NCI-H82 treated with DMSO at 0.1 percent for 48 hours (cell line): Measurements from ENCODE around the gene PROSER2.

Experiments used
- DNase-seq: peaks from one replicate; lab custom pipeline; 2025; ENCODE audit not compliant: unreplicated experiment; lab: John Stamatoyannopoulos, UW

Gene PROSER2

GRCh38 chr10:11799736-11800080, 23.4 kb upstream of the PROSER2 start:
- no peak for DNase-seq

- DNase-seq, result no peak
Measured at GRCh38 chr10:11804336-11804735, 18.8 kb upstream of the PROSER2 start.

- no peak for DNase-seq
Measured at GRCh38 chr10:11805792-11806191, 17.4 kb upstream of the PROSER2 start.

- no peak for DNase-seq
Measured at GRCh38 chr10:11806706-11807105, 16.4 kb upstream of the PROSER2 start.

- no peak for DNase-seq
Measured at GRCh38 chr10:11808808-11809207, 14.3 kb upstream of the PROSER2 start.

GRCh38 chr10:11810313-11810766, 12.8 kb upstream of the PROSER2 start:
- DNase-seq, result no peak

GRCh38 chr10:11810973-11811372, 12.2 kb upstream of the PROSER2 start:
- DNase-seq, result no peak

GRCh38 chr10:11813177-11813576, 10.0 kb upstream of the PROSER2 start:
- no peak for DNase-seq

- DNase-seq, result no peak
Measured at GRCh38 chr10:11813855-11814567, 9.1 kb upstream of the PROSER2 start.

GRCh38 chr10:11819027-11819426, 4.1 kb upstream of the PROSER2 start:
- DNase-seq, result no peak

GRCh38 chr10:11822026-11822756, 965 bp upstream of the PROSER2 start:
- DNase-seq, result no peak

GRCh38 chr10:11822809-11823121, 391 bp upstream of the PROSER2 start:
- DNase-seq, result no peak

- no peak for DNase-seq
Measured at GRCh38 chr10:11823989-11824346, 812 bp downstream of the PROSER2 start.

GRCh38 chr10:11824376-11824775, 1.2 kb downstream of the PROSER2 start:
- no peak for DNase-seq

- no peak for DNase-seq
Measured at GRCh38 chr10:11824825-11825224, 1.7 kb downstream of the PROSER2 start.

- DNase-seq, result no peak
Measured at GRCh38 chr10:11825796-11826414, 2.7 kb downstream of the PROSER2 start.

GRCh38 chr10:11827006-11827405, 3.9 kb downstream of the PROSER2 start:
- no peak for DNase-seq

- no peak for DNase-seq
Measured at GRCh38 chr10:11827414-11827813, 4.3 kb downstream of the PROSER2 start.

GRCh38 chr10:11828682-11829284, 5.6 kb downstream of the PROSER2 start:
- no peak for DNase-seq

GRCh38 chr10:11830836-11831519, 7.8 kb downstream of the PROSER2 start:
- DNase-seq, result no peak

GRCh38 chr10:11831520-11831951, 8.4 kb downstream of the PROSER2 start:
- no peak for DNase-seq
